HG03108 (cell line): Measurements from ENCODE around the gene INAFM1.

Experiments
- ATAC-seq: cut with Tn5 transposase; IDR thresholded peaks from one replicate; pipeline ENCODE4 v1.9.1; 2021; ENCODE audit warnings: moderate library complexity; ENCODE audit not compliant: unreplicated experiment

Gene INAFM1

DNA sequence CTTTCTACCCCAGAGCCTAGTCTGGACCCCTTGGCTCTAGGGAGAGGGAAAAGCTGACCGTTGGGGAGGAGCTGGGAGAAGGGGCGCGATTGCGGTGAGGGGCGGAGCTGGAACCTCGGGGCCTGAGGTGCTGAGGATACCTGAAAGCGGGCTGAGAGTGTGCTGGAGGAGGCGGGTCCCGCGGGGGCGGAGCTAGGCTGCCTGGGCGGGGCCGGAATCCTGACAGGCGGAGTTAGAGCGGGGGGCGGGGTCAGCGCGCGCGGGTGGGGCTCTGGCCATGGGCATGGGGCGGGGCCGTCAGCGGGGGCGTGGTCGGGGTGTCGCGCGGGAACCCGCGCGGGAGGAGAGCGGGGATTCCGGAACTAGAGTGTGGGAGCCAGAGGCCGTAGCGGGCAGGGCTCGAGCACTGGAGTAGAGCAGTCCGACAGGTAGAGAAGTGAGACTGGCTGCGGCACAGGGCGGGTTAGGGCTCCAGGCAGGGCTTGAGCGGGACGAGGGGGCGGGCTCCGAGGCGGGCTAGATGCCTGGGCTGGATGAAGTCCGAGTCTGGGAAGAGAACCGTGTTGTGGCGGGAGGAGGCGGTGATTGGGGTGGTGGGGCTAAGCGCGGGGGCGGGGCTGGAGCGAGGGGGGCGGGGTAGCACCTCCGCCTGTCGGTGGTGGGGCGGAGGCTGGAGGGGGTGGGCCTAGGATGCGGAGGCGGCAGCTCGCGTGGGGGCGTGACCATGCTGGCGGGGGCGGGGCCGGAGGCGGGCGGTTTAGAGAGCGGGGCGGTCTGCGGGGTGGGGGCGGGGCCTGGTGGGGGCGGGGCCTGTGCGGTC is at the start of gene INAFM1:
Gene INAFM1, plus strand, starts transcription at position 815 of the 820 bp plus-strand sequence. CDS start 35 bp downstream, outside the sequence.
- peak; percentile 38 for ATAC-seq

- ATAC-seq, result peak; percentile 31
Measured at GRCh38 chr19:47225746-47226425, 48.8 kb upstream of the INAFM1 start.

GRCh38 chr19:47226426-47227351 is 48.0 kb upstream of the INAFM1 start:
- ATAC-seq, result peak; percentile 26

DNA sequence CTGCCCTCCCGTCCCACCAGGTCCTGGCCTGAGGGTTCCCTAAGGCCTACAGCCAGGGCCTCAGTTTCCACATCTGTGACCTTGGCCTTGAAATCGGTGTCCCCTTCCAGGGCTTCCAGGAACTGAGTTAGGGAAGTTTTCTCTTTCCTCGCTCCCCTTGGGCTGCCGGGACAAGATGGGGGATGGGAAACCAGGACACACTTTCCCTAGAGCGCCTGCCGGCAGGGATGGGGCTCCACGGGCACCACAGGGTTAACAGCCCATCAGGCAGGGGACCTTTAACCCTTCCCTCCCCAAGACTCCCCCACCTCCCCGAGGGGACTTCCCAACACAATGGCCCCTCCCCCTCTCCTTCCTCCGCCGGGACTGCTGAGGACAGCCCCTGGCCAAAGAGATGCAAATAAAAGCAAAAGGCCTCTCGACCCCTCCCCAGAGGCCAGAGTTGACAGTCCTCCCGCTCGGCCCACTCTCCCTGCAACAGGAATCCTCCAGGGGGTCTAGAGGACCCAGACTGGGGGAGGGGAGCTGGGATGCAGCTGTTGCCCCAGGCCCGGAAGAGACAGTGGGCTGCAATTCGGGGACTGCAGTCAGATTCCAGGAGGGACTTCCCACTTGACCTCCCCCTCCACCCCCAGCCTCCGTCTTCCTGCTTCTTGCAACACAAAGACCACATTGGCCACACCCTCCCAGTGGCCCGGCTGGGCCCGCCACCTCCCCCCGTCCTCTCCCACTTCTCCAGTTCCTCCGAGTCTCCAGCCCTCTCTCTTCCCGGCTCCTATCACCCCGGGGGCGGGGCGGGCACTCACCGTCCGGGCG is 47.1 kb upstream of the INAFM1 start:
- peak; percentile 16 for ATAC-seq

- no peak for ATAC-seq
Measured at GRCh38 chr19:47228168-47228936, 46.3 kb upstream of the INAFM1 start.

DNA sequence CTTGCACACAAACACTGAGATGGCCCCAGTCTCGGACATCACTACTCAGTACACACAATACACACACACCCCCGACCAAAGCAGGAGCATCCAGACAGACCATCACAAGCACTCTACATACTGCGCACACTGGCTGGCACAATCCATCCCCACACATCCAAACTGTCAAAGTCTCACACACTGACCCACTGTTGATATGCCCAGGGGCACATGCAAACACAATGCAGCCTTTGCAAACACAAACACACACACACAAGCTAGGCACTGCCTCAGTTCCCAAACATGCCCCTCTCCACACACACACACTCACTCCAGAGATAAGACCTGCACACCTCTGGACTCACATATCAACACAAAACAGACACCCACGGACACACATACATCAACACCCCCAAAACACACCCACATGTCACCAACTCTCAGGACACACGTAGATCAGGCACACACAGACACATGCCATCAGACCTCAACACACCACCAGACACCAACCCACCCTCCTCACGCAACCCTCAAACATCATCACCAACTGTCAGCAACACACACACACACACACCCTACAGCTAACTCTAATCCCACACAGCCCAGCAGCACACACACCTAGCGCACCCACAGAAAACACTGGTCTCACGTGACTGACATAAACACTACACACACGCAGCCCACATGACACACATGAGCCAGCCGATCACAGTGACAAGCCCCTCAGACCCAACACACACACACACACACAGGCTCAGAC is 45.6 kb upstream of the INAFM1 start:
- no peak for ATAC-seq

DNA sequence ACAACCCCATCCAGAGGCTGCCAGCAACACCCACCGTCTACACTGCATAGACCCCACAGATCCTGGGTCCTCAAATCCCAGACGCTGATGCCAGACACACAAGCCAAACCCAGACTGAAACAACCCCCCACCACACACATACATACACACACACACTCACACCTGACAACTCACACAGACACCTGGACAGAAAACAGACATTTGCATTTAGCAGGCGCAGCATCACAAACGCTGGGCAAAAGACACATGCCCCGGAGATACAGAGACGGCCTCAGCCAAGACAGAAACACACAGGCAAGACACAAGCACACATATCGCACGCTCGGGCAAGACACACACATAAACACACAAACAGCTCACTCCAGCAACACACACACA is 45.0 kb upstream of the INAFM1 start:
- no peak for ATAC-seq

GRCh38 chr19:47230054-47230920 is 44.4 kb upstream of the INAFM1 start:
- ATAC-seq, result no peak

DNA sequence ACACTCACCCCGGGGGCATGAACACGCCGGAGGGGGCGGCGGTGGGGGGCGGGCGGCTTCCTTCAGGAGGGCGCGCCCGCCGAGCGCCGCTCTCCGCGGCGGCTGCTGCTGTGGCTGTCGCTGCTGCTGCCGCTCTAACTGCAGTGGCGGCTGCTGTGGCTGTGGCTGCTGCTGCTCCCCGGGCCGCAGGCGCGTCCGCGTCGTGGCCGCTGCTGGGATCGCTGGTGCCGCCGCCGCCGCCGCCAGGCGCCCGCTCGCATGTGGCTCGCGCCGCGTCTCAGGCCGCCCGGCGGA is 43.8 kb upstream of the INAFM1 start, which contains the start of gene BBC3:
Gene BBC3, minus strand, starts transcription at position 279 of the 294 bp plus-strand sequence. CDS start 2,768 bp downstream, outside the sequence.
- ATAC-seq, result no peak

DNA sequence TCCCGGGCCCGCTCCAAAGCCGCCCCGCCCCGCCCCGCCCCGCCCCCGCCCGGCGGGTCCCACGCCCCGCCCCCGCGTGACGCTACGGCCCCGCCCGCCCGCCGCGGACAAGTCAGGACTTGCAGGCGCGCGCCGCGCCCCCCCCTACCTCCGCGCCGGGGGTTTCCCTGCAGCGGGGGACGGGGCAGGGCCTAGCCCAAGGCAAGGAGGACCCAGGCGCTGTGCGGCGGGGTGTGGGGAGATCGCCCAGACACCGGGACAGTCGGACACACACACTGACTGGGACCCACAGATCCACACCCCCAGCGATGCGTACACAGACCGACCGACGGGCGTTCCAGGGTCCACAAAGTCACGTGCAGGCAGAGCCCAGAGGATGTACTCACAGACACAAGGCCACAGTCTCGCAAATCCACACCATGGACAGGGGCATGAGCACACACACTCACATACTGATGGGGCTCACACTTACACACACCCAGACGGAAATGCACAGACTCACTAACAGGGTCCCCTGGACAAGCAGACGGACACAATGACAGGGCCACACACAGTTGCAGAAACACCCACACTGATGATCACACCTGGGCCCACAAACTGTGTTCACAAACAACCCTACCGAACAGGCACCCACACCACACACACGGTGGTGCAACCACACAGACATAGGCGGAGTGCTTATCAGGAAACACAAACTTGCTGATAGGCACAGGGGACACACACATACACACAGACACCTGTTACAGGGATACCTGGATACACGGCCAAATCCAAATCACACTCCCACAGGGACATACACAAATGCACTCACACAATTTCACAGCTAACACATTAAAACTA is 43.2 kb upstream of the INAFM1 start:
- peak; percentile 30 for ATAC-seq

- no peak for ATAC-seq
Measured at GRCh38 chr19:47232422-47233211, 42.1 kb upstream of the INAFM1 start.

GRCh38 chr19:47236072-47236675 is 38.5 kb upstream of the INAFM1 start:
- no peak for ATAC-seq

GRCh38 chr19:47239152-47239551 is 35.5 kb upstream of the INAFM1 start:
- ATAC-seq, result no peak

GRCh38 chr19:47239610-47240296 is 34.9 kb upstream of the INAFM1 start:
- no peak for ATAC-seq

GRCh38 chr19:47240556-47240955 is 34.1 kb upstream of the INAFM1 start:
- no peak for ATAC-seq
